ENCODE results near the gene EEA1. TPM values are rescaled to one million over a fixed set of nuclear protein-coding genes. Genes with fewer than 3 reads are reported as not detected.
A peak's percentile ranks its signal among the peaks of the same experiment; 100 is the strongest.

The EEA1 gene
- total and polyA plus RNA-seq, 10 of the 15 experiments (the other 5 are each of a cell fraction or from before 2014, with no cell fraction given), result 5.5 to 40.3 (median 13.5) TPM

DNA sequence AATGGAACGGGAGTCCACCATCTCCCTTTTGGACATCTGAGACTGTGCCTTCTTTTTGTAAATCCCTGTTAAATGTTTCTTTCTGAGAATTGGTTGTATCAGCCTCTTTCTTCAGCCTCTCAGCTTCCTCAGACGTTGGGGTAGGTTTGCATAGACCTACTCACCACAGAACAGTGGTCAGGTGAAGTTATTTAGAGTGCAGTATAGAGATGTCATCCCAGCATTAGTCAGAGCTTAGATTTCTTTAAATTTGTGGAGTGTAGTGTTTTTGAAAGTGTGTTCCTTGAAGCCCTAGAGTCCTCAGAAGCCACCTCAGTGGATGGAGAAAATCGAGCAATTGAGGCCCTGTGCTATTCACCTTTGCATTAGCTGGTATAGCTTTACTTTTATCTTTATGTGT is 8.9 kb upstream of the EEA1 start:
- Histone ChIP-seq H3K9me3 (replicated peaks; ENCODE audit: control insufficient read depth, insufficient read depth, low read length) (peaks cover 6% of the 10 kb centered on the region; the same call in 2 of the 3 replicates), H3K4me1 (ENCODE audit: control insufficient read depth, insufficient read depth, low read length) (no peaks in the 10 kb centered on the region), H3K4me2 (ENCODE audit: control insufficient read depth, insufficient read depth) (no peak overlapping the region), H3K9ac (ENCODE audit: control insufficient read depth, insufficient read depth, low read length) (no peak overlapping the region), H3K4me3 (no peak overlapping the region), H2AFZ (ENCODE audit: control insufficient read depth, low read depth, low read length) (peak overlapping the region; percentile 33), H3K27ac (ENCODE audit: control insufficient read depth, insufficient read depth) (no peak overlapping the region), H3K36me3 (ENCODE audit: control insufficient read depth in 2 of 2, insufficient read depth in 2 of 2, low read length in 1 of 2) (no peaks in the 10 kb centered on the region), H3K27me3 (replicated peaks in 1 of 2; ENCODE audit: control insufficient read depth in 2 of 2, insufficient read depth in 2 of 2, low read length in 1 of 2) (no peaks in the 10 kb centered on the region), H3K79me2 (ENCODE audit: control insufficient read depth, insufficient read depth, low read length) (no peaks in the 10 kb centered on the region), H4K20me1 (ENCODE audit: control insufficient read depth, insufficient read depth) (no peaks in the 10 kb centered on the region)
- DNase-seq (ENCODE audit: low read depth, low spot score), result no peak
- WGBS (ENCODE audit: insufficient coverage, insufficient replicate concordance, low lambda C conversion rate, missing lambda C conversion rate), result 17% methylated on average over 3 of the region's 3 CpGs
- ChIA-PET RAD21 (ENCODE audit: unreplicated experiment) (interaction anchor here (0.7 kb wide), 1 partner anchor 106 kb away, joined by 4 read pairs; no protein-coding TSS in a partner anchor), CTCF (interaction anchor here (1.2 to 1.7 kb wide), 4 partner anchors 9 to 127 kb away, joined by 3 to 6 read pairs (median 3); partner anchors contain the start of gene EEA1), POLR2A (interaction anchor here (0.7 to 2.1 kb wide), 2 partner anchors 8 to 73 kb away, joined by 5 to 8 read pairs; partner anchors contain the start of gene EEA1), SMC1A (ENCODE audit: uncharacterized antibody, unreplicated experiment) (interaction anchor here (1.2 to 1.8 kb wide), 3 partner anchors 8 to 15 kb away, joined by 3 to 5 read pairs (median 3); partner anchors contain the start of gene EEA1)
- BruUV-seq (replicated peaks), result no TSS peak
- FAIRE-seq, result no peak
- TF ChIP-seq POLR2AphosphoS2 (IDR thresholded peaks at IDR 0.05; ENCODE audit: low read depth, low read length) (no peak), SMAD1 (IDR thresholded peaks at IDR 0.05; ENCODE audit: low read depth, partially characterized antibody) (no peak), RUNX3 (IDR thresholded peaks at IDR 0.05; ENCODE audit: low read length) (peak; percentile 75)
- TF ChIP-seq, protein P1, sequence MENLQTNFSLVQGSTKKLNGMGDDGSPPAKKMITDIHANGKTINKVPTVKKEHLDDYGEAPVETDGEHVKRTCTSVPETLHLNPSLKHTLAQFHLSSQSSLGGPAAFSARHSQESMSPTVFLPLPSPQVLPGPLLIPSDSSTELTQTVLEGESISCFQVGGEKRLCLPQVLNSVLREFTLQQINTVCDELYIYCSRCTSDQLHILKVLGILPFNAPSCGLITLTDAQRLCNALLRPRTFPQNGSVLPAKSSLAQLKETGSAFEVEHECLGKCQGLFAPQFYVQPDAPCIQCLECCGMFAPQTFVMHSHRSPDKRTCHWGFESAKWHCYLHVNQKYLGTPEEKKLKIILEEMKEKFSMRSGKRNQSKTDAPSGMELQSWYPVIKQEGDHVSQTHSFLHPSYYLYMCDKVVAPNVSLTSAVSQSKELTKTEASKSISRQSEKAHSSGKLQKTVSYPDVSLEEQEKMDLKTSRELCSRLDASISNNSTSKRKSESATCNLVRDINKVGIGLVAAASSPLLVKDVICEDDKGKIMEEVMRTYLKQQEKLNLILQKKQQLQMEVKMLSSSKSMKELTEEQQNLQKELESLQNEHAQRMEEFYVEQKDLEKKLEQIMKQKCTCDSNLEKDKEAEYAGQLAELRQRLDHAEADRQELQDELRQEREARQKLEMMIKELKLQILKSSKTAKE (IDR thresholded peaks at IDR 0.05; ENCODE audit: low read depth, poor library complexity, severe bottlenecking), result no peak
- ATAC-seq, result peak; percentile 58
- in situ Hi-C loops (cut with MboI) (no loop called here), intact Hi-C loops (cut with micrococcal nuclease; ENCODE audit: unreplicated experiment) (no loop called here)

DNA sequence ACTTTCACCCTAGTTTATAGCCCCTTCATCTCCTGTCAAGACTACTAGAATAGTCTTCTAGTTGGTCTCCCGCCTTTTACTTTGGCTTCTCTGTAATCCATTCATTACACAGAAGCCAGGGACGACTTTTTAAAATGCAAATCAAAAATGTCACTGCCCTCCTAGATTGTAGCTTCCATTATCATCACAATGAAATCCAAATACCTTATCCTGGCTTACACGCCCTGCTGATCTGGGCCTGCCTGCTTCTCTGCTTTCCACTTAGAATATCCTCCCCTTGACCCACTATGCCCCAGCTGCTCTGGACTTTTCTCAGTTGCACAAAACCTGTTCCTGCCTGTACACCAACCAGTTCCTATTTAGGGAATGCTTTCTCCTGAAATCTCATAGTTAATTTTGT is 4.5 kb upstream of the EEA1 start:
- intact Hi-C loops (cut with micrococcal nuclease; ENCODE audit: unreplicated experiment), result no loop called here
- no TSS peak for BruUV-seq (replicated peaks)
- Histone ChIP-seq H3K9me3 (replicated peaks; ENCODE audit: control insufficient read depth, insufficient read depth, low read length) (no peaks in the 10 kb centered on the region), H2AFZ (ENCODE audit: control insufficient read depth, low read depth, low read length) (no peak overlapping the region), H3K27ac (ENCODE audit: control insufficient read depth, insufficient read depth) (no peak overlapping the region), H3K4me3 (no peak overlapping the region), H4K20me1 (ENCODE audit: control insufficient read depth, insufficient read depth) (no peaks in the 10 kb centered on the region), H3K36me3 (ENCODE audit: control insufficient read depth in 2 of 2, insufficient read depth in 2 of 2, low read length in 1 of 2) (no peaks in the 10 kb centered on the region), H3K9ac (ENCODE audit: control insufficient read depth, insufficient read depth, low read length) (no peak overlapping the region), H3K79me2 (ENCODE audit: control insufficient read depth, insufficient read depth, low read length) (peaks cover under 1% of the 10 kb centered on the region), H3K4me1 (ENCODE audit: control insufficient read depth, insufficient read depth, low read length) (no peaks in the 10 kb centered on the region), H3K27me3 (replicated peaks in 1 of 2; ENCODE audit: control insufficient read depth in 2 of 2, insufficient read depth in 2 of 2, low read length in 1 of 2) (no peaks in the 10 kb centered on the region), H3K4me2 (ENCODE audit: control insufficient read depth, insufficient read depth) (no peak overlapping the region)
- no peak for ATAC-seq
- in situ Hi-C loops (cut with MboI), result no loop called here
- ChIA-PET POLR2A (no interaction called here), SMC1A (ENCODE audit: uncharacterized antibody, unreplicated experiment) (no interaction called here), RAD21 (ENCODE audit: unreplicated experiment) (interaction anchor here (1.0 kb wide), 1 partner anchor 37 kb away, joined by 3 read pairs; no protein-coding TSS in a partner anchor), CTCF (no interaction called here)
- FAIRE-seq, result no peak
- 91% methylated on average over 3 of the region's 3 CpGs for WGBS (ENCODE audit: insufficient coverage, insufficient replicate concordance, low lambda C conversion rate, missing lambda C conversion rate)
- DNase-seq (ENCODE audit: low read depth, low spot score), result no peak
- TF ChIP-seq PML (IDR thresholded peaks at IDR 0.05; ENCODE audit: low read length), result no peak
- no peak for TF ChIP-seq DPF2 (IDR thresholded peaks at IDR 0.05)
- no peak for TF ChIP-seq SIN3A (IDR thresholded peaks at IDR 0.05; ENCODE audit: low read depth, low read length)
- TF ChIP-seq, protein P2, sequence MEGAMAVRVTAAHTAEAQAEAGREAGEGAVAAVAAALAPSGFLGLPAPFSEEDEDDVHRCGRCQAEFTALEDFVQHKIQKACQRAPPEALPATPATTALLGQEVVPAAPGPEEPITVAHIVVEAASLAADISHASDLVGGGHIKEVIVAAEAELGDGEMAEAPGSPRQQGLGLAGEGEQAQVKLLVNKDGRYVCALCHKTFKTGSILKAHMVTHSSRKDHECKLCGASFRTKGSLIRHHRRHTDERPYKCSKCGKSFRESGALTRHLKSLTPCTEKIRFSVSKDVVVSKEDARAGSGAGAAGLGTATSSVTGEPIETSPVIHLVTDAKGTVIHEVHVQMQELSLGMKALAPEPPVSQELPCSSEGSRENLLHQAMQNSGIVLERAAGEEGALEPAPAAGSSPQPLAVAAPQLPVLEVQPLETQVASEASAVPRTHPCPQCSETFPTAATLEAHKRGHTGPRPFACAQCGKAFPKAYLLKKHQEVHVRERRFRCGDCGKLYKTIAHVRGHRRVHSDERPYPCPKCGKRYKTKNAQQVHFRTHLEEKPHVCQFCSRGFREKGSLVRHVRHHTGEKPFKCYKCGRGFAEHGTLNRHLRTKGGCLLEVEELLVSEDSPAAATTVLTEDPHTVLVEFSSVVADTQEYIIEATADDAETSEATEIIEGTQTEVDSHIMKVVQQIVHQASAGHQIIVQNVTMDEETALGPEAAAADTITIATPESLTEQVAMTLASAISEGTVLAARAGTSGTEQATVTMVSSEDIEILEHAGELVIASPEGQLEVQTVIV (IDR thresholded peaks at IDR 0.05; ENCODE audit: borderline replicate concordance, partially characterized antibody), result no peak
- TF ChIP-seq, protein P3, sequence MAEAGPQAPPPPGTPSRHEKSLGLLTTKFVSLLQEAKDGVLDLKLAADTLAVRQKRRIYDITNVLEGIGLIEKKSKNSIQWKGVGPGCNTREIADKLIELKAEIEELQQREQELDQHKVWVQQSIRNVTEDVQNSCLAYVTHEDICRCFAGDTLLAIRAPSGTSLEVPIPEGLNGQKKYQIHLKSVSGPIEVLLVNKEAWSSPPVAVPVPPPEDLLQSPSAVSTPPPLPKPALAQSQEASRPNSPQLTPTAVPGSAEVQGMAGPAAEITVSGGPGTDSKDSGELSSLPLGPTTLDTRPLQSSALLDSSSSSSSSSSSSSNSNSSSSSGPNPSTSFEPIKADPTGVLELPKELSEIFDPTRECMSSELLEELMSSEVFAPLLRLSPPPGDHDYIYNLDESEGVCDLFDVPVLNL (IDR thresholded peaks at IDR 0.05; ENCODE audit: low read depth, low read length), result no peak
- TF ChIP-seq ZNF622 (IDR thresholded peaks at IDR 0.05), result no peak
- TF ChIP-seq MEF2A (IDR thresholded peaks at IDR 0.05; ENCODE audit: insufficient read depth, low read depth, low read length), result no peak
- TF ChIP-seq MYC (IDR thresholded peaks at IDR 0.05; ENCODE audit: insufficient read depth, insufficient read length, insufficient replicate concordance, low read length, severe bottlenecking), result no peak
